ENCODE results near the gene RAD1. TPM values are rescaled to one million over a fixed set of nuclear protein-coding genes. Genes with fewer than 3 reads are reported as not detected.

Gene RAD1
- total RNA-seq, 1 donor from 2014 or later, result 2.0 TPM

GRCh38 chr5:34916518-34916917, 1.2 kb upstream of the RAD1 start:
- Histone ChIP-seq H3K36me3 (peaks cover 13 to 20% of the 10 kb centered on the region in 2 donors), H3K27me3 (no peaks in the 10 kb centered on the region), H3K4me3 (peak overlapping the region; percentile 89 to 93), H3K9me3 (no peaks in the 10 kb centered on the region), H3K4me1 (peaks cover 0 to 18% of the 10 kb centered on the region in 2 donors), H3K27ac (no peak overlapping the region)
- TF ChIP-seq CTCF (IDR thresholded peaks at IDR 0.05), result no peak
- intact Hi-C loops (cut with DNase I), result loop anchor here (5.0 kb wide), 1 partner anchor 259 kb away; the partner anchor contains the start of gene RAI14
- DNase-seq (ENCODE audit: low spot score in 2 of 2), result no peak

- Histone ChIP-seq H3K27me3 (no peaks in the 10 kb centered on the region), H3K9me3 (no peaks in the 10 kb centered on the region), H3K27ac (peak overlapping the region; percentile 85 to 87), H3K36me3 (peaks cover 6 to 21% of the 10 kb centered on the region in 2 donors), H3K4me3 (peak overlapping the region; percentile 89 to 93), H3K4me1 (peaks cover 0 to 18% of the 10 kb centered on the region in 2 donors)
- DNase-seq (ENCODE audit: low spot score in 2 of 2), result no peak
- TF ChIP-seq CTCF (IDR thresholded peaks at IDR 0.05), result no peak
- intact Hi-C loops (cut with DNase I), result loop anchor here (1.0 to 5.0 kb wide), 2 partner anchors 13 to 259 kb away; partner anchors contain the start of genes DNAJC21 and RAI14
These were observed 520 bp upstream of the RAD1 start for GRCh38 chr5:34915856-34916192.

DNA sequence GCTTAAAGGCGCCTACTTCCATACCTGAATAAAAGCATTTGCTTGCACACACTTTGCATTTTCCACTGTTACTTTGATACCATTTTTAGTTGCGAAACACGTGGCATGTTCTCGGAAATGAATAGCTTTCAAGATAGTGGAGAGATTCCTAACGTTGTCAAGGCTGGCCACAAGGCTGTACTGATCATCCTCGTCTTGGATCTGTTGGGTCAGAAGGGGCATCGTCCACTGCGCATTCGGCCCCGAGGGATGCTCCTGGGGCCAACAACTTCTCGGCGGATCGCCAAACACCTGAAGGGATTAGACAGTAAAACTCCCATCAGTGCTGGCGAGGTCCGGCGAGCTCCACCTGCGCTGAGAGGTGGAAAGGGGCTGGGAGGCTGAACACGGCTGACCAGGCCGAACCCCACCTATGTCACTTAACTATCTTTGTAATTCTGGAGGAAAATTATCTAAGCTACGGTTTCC, 599 bp downstream of the RAD1 start:
- peaks cover 0 to 20% of the 10 kb centered on the region in 2 donors for H3K36me3 ChIP-seq
- peak overlapping the region; percentile 89 to 93 for H3K4me3 ChIP-seq
- no peak for DNase-seq (ENCODE audit: low spot score in 2 of 2)
- intact Hi-C loops (cut with DNase I), result loop anchor here (1.0 to 5.0 kb wide), 2 partner anchors 15 to 257 kb away; partner anchors contain the start of genes DNAJC21 and RAI14
- TF ChIP-seq CTCF (IDR thresholded peaks at IDR 0.05), result no peak
- no peaks in the 10 kb centered on the region for H3K27me3 ChIP-seq
- peaks cover 0 to 18% of the 10 kb centered on the region in 2 donors for H3K4me1 ChIP-seq
- no peaks in the 10 kb centered on the region for H3K9me3 ChIP-seq
- H3K27ac ChIP-seq, result peak overlapping the region; percentile 85 to 87

DNA sequence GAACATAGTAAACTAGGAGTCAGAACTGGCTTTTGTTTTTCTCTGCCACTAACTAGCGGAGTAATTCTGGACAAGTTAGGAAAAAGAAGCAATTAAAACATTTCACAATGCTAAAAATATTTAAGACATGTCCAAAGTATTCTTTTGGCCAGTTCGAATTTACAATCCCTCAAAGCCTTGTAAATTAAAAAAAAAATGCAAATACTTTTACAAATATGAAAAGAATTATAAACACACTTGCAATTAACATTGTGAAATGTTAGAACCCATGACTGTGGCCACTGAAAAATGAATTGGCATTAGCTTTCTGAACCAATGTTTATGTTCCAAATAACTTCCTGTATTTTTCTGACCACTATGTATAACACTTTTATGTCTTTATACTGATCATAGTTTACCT, 2.2 kb downstream of the RAD1 start:
- H3K27ac ChIP-seq, result no peak overlapping the region
- H3K9me3 ChIP-seq, result no peaks in the 10 kb centered on the region
- H3K4me3 ChIP-seq, result no peak overlapping the region
- peaks cover 0 to 32% of the 10 kb centered on the region in 2 donors for H3K36me3 ChIP-seq
- intact Hi-C loops (cut with DNase I), result no loop called here
- H3K27me3 ChIP-seq, result no peaks in the 10 kb centered on the region
- no peak for TF ChIP-seq CTCF (IDR thresholded peaks at IDR 0.05)
- no peak for DNase-seq (ENCODE audit: low spot score in 2 of 2)
- H3K4me1 ChIP-seq, result peaks cover 0 to 18% of the 10 kb centered on the region in 2 donors

DNA sequence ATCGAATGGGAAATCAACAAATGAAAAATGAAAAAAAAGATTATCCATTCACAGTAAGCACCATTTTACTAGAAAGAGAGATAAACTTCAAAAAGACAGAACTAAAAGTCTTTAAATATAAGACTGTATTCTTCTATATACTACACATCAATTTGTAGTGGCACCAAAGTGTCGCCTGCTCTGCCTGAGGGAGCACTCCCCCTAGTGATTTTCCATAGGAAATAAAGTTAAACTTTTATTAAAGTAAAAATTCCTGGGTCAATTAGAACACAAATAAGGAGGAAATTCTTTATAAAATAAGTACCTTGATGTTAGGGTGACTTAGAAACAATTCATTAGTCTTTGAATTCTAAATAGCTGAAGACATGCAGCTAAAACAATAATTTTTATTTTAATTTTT, 9.7 kb downstream of the RAD1 start:
- Histone ChIP-seq H3K9me3 (no peaks in the 10 kb centered on the region), H3K4me1 (no peaks in the 10 kb centered on the region), H3K27ac (no peak overlapping the region), H3K27me3 (no peaks in the 10 kb centered on the region), H3K4me3 (no peak overlapping the region), H3K36me3 (peaks cover 0 to 37% of the 10 kb centered on the region in 2 donors)
- intact Hi-C loops (cut with DNase I), result no loop called here
- peak in 1 of 3 experiments; percentile 37 for TF ChIP-seq CTCF (IDR thresholded peaks at IDR 0.05)
- DNase-seq (ENCODE audit: low spot score in 2 of 2), result no peak

DNA sequence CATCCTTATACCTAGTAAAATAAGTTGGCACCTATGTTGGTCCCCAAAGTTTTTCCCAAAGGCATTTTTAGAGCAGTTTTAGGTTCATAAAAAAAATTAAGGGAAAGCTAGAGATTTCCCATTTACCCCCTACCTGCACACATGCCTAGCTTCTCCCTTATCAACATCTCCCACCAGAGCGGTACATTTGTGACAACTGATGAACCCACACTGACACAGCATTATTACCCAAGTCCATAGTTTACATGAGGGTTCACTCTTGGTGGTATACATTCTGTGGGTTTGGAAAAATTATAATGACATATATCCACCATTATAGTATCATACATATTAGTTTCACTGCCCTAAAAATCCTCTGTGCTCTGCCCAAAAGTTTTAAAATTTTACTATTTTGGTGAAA, 12.0 kb downstream of the RAD1 start:
- Histone ChIP-seq H3K9me3 (no peaks in the 10 kb centered on the region), H3K36me3 (peaks cover 0 to 18% of the 10 kb centered on the region in 2 donors), H3K4me3 (no peak overlapping the region), H3K27me3 (no peaks in the 10 kb centered on the region), H3K4me1 (no peaks in the 10 kb centered on the region), H3K27ac (no peak overlapping the region)
- intact Hi-C loops (cut with DNase I), result no loop called here
- DNase-seq (ENCODE audit: low spot score in 2 of 2), result no peak
- TF ChIP-seq CTCF (IDR thresholded peaks at IDR 0.05), result no peak
